GM12875 (cell line): Measurements from ENCODE around the gene APOD.

Experiments used
- H3K4me3 ChIP-seq: one replicate; pipeline ENCODE4 v1.5.1; 2011; ENCODE audit warnings: low read depth, low read length, control low read depth
- TF ChIP-seq, protein P1 (sequence below): IDR thresholded peaks from 2 replicates; pipeline ENCODE4 v1.5.1; 2011; ENCODE audit warnings: low read depth, mild to moderate bottlenecking, control low read depth, inconsistent platforms, low read length, moderate library complexity, borderline replicate concordance; ENCODE audit not compliant: insufficient read depth

The APOD gene

DNA sequence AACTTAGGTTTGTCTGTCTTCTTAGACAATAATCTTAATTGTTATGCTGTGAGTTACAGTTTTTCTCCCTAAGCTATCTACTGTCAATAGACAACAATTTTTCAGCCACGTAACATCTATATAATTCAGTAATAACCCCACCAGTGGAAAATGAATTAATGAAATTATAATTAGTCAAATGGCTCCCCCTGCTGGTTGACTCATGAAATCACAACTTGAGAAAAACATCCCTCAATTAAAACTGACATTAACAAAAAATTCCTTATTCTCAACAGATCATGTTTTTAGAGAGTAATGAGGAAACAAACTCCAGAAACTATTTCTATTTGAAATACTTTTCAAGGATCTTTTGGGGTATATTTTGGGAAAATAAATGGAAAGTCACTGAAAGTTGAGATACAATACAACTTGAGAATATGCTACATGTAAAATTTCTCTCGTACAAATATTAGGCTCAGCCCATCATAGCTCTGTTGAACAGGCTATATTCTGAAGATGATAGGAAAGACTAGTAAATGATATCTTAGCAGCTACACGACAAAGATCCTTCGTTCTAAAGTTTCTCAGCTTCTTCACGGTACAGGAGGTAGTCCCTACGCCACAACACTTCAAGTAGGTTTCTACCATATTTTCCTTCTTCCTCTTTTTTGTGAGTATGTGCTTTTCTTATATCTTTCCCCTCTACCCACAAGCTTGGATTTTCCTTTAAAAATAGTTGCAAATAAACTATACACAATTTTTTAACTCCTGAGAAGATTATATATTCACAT lies 61.3 kb downstream of the APOD start:
- TF ChIP-seq, protein P1, sequence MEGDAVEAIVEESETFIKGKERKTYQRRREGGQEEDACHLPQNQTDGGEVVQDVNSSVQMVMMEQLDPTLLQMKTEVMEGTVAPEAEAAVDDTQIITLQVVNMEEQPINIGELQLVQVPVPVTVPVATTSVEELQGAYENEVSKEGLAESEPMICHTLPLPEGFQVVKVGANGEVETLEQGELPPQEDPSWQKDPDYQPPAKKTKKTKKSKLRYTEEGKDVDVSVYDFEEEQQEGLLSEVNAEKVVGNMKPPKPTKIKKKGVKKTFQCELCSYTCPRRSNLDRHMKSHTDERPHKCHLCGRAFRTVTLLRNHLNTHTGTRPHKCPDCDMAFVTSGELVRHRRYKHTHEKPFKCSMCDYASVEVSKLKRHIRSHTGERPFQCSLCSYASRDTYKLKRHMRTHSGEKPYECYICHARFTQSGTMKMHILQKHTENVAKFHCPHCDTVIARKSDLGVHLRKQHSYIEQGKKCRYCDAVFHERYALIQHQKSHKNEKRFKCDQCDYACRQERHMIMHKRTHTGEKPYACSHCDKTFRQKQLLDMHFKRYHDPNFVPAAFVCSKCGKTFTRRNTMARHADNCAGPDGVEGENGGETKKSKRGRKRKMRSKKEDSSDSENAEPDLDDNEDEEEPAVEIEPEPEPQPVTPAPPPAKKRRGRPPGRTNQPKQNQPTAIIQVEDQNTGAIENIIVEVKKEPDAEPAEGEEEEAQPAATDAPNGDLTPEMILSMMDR: peak; percentile 19; the same call in 1 of the 2 replicates

More for the DNA sequence above, 61.3 kb downstream of the APOD start:
- H3K4me3 ChIP-seq: no peak overlapping the region
